ENCODE data around the gene SLC18A2. TPM values are rescaled to one million over a fixed set of nuclear protein-coding genes. Genes with fewer than 3 reads are reported as not detected.

The SLC18A2 gene
- total RNA-seq, 1 experiment from 2014 or later, result 4.0 TPM

GRCh38 chr10:117216028-117216427 is 24.9 kb upstream of the SLC18A2 start:
- no peak overlapping the region for H3K23ac ChIP-seq (ENCODE audit: insufficient read length, low read depth, low read length)
- H4K91ac ChIP-seq (ENCODE audit: insufficient read length, low read depth, low read length), result no peak overlapping the region
- no peaks in the 10 kb centered on the region for H3K79me1 ChIP-seq (ENCODE audit: insufficient read depth, low read depth, low read length, poor library complexity, severe bottlenecking)
- H4K20me1 ChIP-seq (ENCODE audit: control insufficient read depth, insufficient read depth, insufficient read length), result no peaks in the 10 kb centered on the region
- no peak overlapping the region for H2AK5ac ChIP-seq (ENCODE audit: insufficient read length, low read length)
- H3K9ac ChIP-seq (ENCODE audit: extremely low read depth, insufficient read length, low read length), result no peak overlapping the region
- no peak overlapping the region for H3T11ph ChIP-seq (ENCODE audit: low read length)
- peaks cover 7% of the 10 kb centered on the region for H3K23me2 ChIP-seq (ENCODE audit: insufficient read length, low read depth, low read length, poor library complexity, severe bottlenecking)
- H2BK15ac ChIP-seq (ENCODE audit: low read depth, low read length), result no peak overlapping the region
- H3K56ac ChIP-seq (ENCODE audit: insufficient read length, low read depth, low read length), result no peak overlapping the region
- no peaks in the 10 kb centered on the region for H3K79me2 ChIP-seq (ENCODE audit: insufficient read depth, low read length)
- peaks cover 12 to 15% of the 10 kb centered on the region in 2 experiments for H3K4me1 Mint-ChIP-seq
- TF ChIP-seq CTCF (conservative IDR thresholded peaks at IDR 0.05), result no peak
- H2BK120ac ChIP-seq (ENCODE audit: low read depth, low read length, poor library complexity, severe bottlenecking), result no peak overlapping the region
- H3K36me3 Mint-ChIP-seq (ENCODE audit: insufficient read depth in 1 of 3, low read depth in 3 of 3), result peaks cover 0 to 6% (median 0%) of the 10 kb centered on the region in 3 experiments; a peak in 1 of 7 replicates
- H2AFZ ChIP-seq (ENCODE audit: low read length), result no peak overlapping the region
- no peaks in the 10 kb centered on the region for H3K4me1 ChIP-seq (ENCODE audit: insufficient read depth, low read length)
- no peak overlapping the region for H3K27ac Mint-ChIP-seq
- no peak overlapping the region for H4K5ac ChIP-seq (ENCODE audit: insufficient read length, low read depth, low read length)
- no peak overlapping the region for H3K14ac ChIP-seq (ENCODE audit: insufficient read depth, low read length)
- WGBS (ENCODE audit: extremely low coverage, insufficient read length, low lambda C conversion rate), result no CpG with 5 or more reads among the region's 15 CpGs
- peaks cover 11 to 12% of the 10 kb centered on the region in 2 experiments; a peak in 3 of 5 replicates for H3K9me3 Mint-ChIP-seq
- H3K27me3 Mint-ChIP-seq (ENCODE audit: low read depth), result peaks cover 80% of the 10 kb centered on the region
- no peak overlapping the region for H3K4ac ChIP-seq (ENCODE audit: low read depth, low read length)
- peak overlapping the region; percentile 47 to 67 for H3K4me3 Mint-ChIP-seq
- no peak overlapping the region for H2BK5ac ChIP-seq (ENCODE audit: insufficient read length, low read length)
- no peaks in the 10 kb centered on the region for H3K9me3 ChIP-seq (ENCODE audit: control insufficient read depth, low read depth, low read length)
- H2BK12ac ChIP-seq (ENCODE audit: insufficient read length, low read depth, low read length), result no peak overlapping the region
- no peak overlapping the region for H3K27ac ChIP-seq (ENCODE audit: insufficient read length, low read depth, low read length)
- DNase-seq, result no peak
- no peak overlapping the region for H2BK20ac ChIP-seq (ENCODE audit: low read depth, low read length, poor library complexity, severe bottlenecking)
- H3K18ac ChIP-seq (ENCODE audit: insufficient read length, low read depth, low read length), result no peak overlapping the region
- H3K4me2 ChIP-seq (ENCODE audit: insufficient read depth, insufficient read length, low read length), result peak overlapping the region; percentile 14
- H4K8ac ChIP-seq (replicated peaks; ENCODE audit: insufficient read length, low read depth, low read length), result no peak overlapping the region
- peaks cover 12% of the 10 kb centered on the region; the same call in 1 of the 2 replicates for H3K27me3 ChIP-seq (ENCODE audit: insufficient read depth, low read length)

Data from H9 (cell line).